ENCODE measurements around the gene DGKQ.
"Not testable (repeated sequence)": the region's sequence is repeated elsewhere in the genome, so short reads cannot be mapped to it uniquely, and the experiment has no call there.

DGKQ gene

DNA sequence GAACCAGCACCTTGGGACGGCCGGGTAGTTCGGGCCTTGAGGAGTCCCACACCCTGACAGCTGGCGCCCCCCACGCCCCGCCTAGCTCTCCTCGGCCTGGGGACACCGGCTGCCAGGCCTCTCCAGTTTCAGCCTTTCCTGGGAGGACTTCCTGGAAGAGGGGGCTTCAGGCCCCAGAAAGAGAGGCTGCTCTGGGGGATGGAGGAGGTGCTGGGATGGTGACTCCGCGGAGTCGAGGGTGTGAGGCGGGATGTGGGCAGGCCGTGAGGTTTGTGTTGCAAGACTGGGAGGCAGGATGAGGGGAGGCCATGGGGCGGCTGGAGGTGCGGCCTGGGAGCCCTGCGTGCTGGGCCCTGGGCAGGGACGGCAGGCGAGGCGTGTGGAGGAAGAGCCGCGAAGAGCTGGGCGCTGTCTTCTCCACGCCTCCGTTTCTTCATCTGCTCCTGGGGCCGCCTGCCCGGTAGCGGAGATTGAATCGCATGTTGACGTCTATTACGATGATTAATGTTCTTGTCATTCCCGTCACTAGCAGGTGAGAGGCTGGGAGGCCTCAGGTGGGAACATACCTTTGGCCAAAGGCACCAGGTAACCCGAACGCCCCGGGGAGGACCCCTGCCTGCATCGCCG lies 37.1 kb upstream of the DGKQ start:
- no peak for DNase-seq

- DNase-seq: no peak
Observed at GRCh38 chr4:1009542-1010394, 36.4 kb upstream of the DGKQ start.

DNA sequence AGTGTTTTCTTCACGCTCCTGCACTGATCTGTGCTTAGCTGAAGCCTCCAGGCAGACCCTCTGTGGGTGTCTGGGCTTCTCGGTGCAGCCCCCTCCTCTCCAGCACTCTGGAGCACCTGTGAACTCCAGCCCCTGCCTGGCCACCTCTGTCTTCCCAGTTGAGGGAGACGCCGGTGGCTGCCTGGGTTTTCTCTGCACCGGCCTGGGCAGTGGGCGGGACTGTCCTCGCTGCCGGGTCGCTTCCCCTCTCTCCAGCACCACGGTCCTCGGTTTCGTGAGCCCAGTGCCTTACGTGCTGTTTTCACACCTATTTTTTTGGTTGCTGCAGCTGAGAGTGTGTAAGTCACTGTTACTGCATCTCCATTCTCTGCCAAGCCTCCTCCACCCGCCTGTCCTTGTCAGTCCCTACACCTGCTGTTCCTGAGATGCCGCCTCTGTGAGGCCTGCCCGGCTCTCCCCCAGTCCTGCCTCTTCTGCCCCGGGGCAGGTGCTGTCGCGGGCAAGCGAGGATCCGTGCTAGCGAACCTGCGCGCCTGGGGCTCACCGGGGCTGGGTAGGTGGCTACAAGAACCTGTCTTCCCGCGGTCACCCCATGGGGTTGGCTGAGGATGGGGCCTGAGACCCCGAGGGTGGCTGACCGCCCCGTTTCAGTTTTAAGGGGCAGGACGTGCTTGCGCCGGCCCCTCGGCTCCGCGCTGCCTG lies 35.6 kb upstream of the DGKQ start:
- DNase-seq: no peak

GRCh38 chr4:1006856-1007255 lies 33.5 kb upstream of the DGKQ start:
- no peak for DNase-seq

DNA sequence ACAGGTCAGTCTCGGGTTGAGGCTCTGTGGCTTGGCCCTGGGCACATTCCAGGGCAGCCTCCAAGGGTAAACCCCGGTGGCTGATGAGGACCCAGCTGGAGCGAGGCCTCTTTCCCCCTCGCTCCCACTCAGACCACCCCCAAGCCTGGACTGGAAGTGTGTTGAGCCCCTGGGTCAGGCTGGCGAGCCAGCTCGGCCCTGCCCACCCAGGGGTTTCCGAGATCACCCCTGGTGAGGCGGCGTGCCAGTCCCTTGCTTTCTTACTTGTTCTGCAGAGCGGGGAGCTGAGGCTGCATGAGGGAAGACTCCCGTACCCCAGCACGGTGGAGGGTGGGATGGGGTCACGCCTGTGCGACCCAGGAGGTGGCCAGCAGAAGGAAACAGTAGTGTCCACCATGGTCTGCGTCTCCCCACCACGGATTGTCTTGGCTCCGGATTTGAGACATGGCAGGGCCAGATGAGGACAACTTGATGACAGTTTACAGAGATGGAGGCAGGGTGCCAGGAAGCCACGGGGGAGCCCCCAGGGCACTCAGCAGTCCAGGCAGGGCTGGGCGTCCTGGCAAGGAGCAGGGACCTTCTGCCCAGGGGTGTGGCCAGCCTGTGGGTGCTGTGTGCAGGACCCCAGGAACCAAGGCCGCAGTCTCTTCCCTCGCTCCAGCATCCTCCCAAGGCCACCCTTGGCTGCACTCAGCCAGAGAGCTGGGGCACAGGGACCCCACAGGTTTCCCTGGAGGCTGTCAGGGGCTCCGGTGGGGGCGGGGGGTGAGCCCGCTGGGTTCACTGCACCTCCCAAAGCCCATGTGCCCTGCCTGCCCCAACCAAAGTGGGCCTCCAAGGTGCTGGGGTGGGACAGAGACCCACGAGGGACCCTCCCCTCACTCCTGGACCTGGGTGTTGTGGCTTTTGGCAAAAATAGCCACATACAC lies 31.5 kb upstream of the DGKQ start:
- DNase-seq: no peak

DNA sequence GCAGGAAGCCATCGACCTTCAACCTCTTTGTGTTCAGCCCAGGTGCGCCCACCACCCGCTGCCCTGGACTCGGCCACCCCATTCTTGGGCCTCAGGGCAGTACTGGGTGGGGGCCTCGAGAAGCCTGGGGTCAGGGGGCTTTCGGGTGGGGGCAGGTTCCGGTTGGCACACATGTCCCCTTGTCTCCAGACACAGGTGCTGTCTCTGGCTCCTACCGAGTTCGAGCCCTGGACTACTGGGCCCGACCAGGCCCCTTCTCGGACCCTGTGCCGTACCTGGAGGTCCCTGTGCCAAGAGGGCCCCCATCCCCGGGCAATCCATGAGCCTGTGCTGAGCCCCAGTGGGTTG lies 30.7 kb upstream of the DGKQ start:
- no peak for DNase-seq

DNA sequence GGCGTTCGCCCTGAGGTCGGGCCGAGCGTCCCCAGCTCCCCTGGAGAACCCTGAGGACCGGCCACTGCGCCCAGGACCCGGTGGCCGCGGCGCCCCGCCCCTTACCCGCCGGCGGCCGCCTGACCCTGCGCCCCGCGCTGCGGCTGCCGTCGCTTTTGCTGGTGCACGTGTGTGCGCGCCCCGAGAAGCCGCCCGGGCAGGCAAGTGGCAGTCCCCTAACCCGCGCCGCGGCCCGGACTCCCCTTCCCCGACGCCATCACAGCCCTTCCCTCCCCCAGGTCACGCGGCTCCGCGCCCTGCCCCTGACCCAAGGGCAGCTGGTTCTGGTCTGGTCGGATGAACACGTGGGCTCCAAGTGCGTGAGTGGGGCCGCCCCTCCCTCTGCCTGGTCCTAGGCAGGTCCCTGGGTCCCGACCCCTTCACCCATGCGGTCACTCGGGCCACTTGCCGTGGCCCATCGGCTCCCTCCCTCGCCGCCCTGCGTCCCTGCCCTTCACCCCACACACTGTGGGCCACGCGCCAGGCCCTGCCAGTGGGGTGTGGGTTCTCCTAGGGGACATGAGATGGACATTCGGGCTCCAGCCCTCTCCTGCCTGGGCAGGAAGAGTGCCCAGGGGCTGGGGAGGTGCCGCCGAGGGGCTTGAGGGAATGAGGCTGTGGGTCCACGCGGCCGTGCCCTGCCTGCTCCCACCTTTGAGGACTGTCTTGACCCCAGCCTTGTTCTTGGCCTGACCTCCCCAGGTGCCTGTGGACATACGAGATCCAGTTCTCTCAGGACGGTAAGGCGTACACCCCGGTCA lies 30.1 kb upstream of the DGKQ start:
- no peak for DNase-seq

- DNase-seq: no peak
Observed at GRCh38 chr4:1002631-1003251, 29.4 kb upstream of the DGKQ start.

DNA sequence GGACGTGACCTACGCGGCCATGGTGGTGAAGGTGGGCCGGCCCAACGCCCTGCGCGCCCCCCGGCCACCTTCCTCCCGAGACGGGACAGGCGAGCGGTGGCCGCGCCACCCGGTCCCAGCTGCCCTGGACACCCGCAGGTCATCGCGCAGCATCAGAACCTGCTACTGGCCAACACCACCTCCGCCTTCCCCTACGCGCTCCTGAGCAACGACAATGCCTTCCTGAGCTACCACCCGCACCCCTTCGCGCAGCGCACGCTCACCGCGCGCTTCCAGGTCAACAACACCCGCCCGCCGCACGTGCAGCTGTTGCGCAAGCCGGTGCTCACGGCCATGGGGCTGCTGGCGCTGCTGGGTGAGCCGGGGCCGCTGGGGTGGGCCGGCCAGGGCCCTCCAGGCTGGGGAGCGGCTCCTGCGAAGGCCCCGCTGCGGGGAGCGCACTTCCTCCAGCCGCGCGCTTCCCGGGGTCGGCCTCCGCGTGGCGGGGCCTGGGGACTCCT lies 28.8 kb upstream of the DGKQ start:
- DNase-seq: no peak

GRCh38 chr4:1001561-1002130 lies 28.3 kb upstream of the DGKQ start:
- DNase-seq: no peak

- no peak for DNase-seq
Observed at GRCh38 chr4:1000686-1001260, 27.4 kb upstream of the DGKQ start.

GRCh38 chr4:999882-1000425 lies 26.6 kb upstream of the DGKQ start:
- no peak for DNase-seq

- not testable (repeated sequence) for DNase-seq
Observed at GRCh38 chr4:999240-999863, 26.0 kb upstream of the DGKQ start.

- DNase-seq: no peak
Observed at GRCh38 chr4:998096-998691, 24.8 kb upstream of the DGKQ start.

DNA sequence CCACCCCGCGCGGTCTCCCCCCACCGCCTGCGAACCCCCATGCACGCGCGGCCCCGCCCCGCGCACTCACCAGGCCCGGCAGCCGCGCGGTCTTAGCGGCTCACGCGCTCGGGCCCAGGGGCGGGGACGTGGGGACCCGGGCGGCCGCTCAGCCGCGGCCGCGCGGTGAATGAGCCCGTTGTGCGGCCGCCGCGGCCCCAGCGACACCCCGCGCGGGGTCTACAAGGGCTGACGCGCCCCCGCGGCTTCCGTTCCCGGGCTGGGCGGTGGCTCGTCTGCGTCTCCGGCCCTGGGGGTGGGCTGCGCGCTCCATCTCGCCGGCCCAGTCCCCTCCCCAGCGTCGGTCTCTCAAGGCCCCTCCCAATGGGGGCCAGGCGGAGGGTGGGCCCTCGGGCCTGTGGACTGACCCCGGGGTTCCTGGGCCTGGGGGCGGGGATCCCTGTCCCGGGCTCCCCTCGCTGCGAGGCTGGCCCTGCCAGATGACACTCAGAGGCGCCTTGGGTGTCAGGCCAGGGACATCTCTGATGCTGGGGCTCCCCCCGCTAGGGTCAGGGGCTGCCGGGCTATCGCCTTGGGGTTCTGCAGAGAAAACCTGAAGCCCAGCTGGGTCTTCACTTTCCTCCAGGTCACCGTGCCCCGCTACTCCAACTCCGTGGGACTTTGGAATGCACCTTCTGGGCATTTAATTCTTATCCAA lies 24.2 kb upstream of the DGKQ start:
- no peak for DNase-seq

- DNase-seq: no peak
Observed at GRCh38 chr4:996997-997374, 23.6 kb upstream of the DGKQ start.

DNA sequence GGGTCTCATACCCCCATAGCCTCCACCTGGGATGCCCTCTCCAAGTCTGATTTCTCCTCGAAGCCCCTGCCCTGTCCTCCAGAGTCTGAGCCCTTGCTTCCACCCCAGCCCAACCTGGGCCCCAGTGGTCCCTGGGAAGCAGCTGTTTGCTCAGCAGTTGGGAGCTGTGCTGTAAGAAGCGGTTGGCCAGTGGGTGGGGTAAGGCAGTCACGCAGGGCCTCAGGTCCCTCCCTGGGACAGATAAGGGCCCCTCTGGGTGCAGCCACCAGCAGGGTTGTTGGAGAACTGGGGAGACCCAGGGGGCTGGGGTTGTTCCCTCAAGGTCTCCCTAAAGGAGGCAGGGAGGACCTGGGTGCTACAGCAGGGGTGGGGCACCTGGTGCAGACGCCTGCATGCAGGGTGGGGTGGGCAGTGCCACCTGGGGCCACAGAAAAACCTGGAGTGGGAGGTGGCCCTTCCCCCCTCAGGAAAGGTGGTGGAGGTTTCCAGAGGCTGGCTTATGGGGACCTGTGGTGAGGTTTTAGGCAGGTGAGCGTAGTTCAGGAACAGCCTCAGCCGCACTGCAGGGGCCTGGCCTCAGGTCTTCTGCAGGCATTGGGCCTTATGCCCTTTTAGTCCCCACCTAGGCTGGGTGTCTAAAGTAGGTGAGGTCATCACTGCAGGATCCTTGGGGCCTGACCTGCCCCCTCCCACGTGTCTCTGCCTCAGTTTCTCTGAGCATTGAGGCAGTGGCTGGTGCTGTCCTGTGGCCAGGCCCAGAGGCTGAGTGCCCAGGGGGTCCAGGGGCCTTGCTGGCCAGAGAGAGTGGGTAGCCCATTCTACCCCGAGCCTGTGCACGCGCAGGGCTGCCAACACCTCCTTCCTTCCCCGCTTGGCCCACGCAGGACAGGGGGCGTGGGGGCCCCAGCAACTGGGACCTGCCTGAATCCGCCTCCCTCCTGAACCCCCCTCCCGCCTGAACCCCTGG lies 22.9 kb upstream of the DGKQ start:
- DNase-seq: no peak
